Osteoblast (primary cell): Measurements from ENCODE around the gene NAV3. TPM values are rescaled to one million over a fixed set of nuclear protein-coding genes. Genes with fewer than 3 reads are reported as not detected.

Experiments used
- DNase-seq: peaks from one replicate; pipeline ENCODE4 v3.0.0; 2011; ENCODE audit warnings: low spot score, mixed read lengths; ENCODE audit not compliant: insufficient read length; ENCODE audit errors: missing footprints
- H2AFZ ChIP-seq: 2 replicates; pipeline ENCODE4 v1.6.0; 2011; ENCODE audit warnings: mild to moderate bottlenecking, low read length
- H3K27ac ChIP-seq: 2 replicates; pipeline ENCODE4 v1.5.1; 2011; ENCODE audit warnings: mild to moderate bottlenecking, low read depth, low read length, moderate library complexity
- H3K27me3 ChIP-seq: 2 replicates; pipeline ENCODE4 v1.6.0; 2012; ENCODE audit warnings: mild to moderate bottlenecking, control low read depth, inconsistent platforms, low read length, moderate library complexity; ENCODE audit not compliant: insufficient read depth
- H3K36me3 ChIP-seq: 2 replicates; pipeline ENCODE4 v1.5.1; 2011; ENCODE audit warnings: mild to moderate bottlenecking, low read length, control low read depth, moderate library complexity; ENCODE audit not compliant: insufficient read depth
- H3K4me1 ChIP-seq: 2 replicates; pipeline ENCODE4 v1.5.1; 2011; ENCODE audit warnings: mild to moderate bottlenecking, low read length, control low read depth, moderate library complexity; ENCODE audit not compliant: insufficient read depth
- H3K4me2 ChIP-seq: 2 replicates; pipeline ENCODE4 v1.6.0; 2011; ENCODE audit warnings: mild to moderate bottlenecking, low read length; ENCODE audit not compliant: insufficient read depth
- H3K4me3 ChIP-seq: fragments of 200-600 bp; sonication (generic); 3 replicates; pipeline ENCODE4 v1.5.1; 2012; ENCODE audit warnings: mild to moderate bottlenecking, low read length, inconsistent platforms; ENCODE audit not compliant: insufficient read depth
- H3K79me2 ChIP-seq: 2 replicates; pipeline ENCODE4 v1.6.0; 2012; ENCODE audit warnings: mild to moderate bottlenecking, low read length, control low read depth, inconsistent platforms; ENCODE audit not compliant: insufficient read depth
- H3K9me3 ChIP-seq: 2 replicates; pipeline ENCODE4 v1.5.1; 2011; ENCODE audit warnings: low read depth, low read length, control low read depth
- H4K20me1 ChIP-seq: 2 replicates; pipeline ENCODE4 v1.6.0; 2012; ENCODE audit warnings: mild to moderate bottlenecking, low read length, control low read depth; ENCODE audit not compliant: insufficient read depth
- total RNA-seq: library from RNA; depleted of rRNA; stranded (reverse); fragments of >200 nt; gene quantifications from 2 replicates; pipeline ENCODE4 v1.2.3, GENCODE V29; 2012
- TF ChIP-seq, protein P1 (sequence below): IDR thresholded peaks from 2 replicates; pipeline ENCODE4 v1.5.1; 2011; ENCODE audit warnings: mild to moderate bottlenecking, low read depth, low read length, moderate library complexity; ENCODE audit errors: extremely low read depth

Gene NAV3
- total RNA-seq, 1 donor, result 84.7 TPM

DNA sequence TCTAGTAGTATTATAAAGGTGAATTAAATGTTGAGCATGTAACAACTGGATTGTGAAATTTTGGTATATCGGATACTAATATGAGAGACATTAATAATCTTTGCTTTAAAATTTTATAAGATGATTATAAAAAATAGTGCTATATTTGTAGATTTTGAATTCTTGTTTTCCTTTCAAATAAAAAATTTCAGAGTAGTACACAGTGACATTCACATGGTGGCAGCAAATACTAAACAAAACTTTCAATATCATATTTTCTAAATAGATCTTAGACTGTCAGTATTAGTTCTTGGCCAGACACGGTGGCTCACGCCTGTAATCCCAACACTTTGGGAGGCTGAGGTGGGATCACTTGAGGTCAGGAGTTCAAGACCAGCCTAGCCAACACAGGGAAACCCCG lies 166.0 kb downstream of the NAV3 start:
- TF ChIP-seq, protein P1, sequence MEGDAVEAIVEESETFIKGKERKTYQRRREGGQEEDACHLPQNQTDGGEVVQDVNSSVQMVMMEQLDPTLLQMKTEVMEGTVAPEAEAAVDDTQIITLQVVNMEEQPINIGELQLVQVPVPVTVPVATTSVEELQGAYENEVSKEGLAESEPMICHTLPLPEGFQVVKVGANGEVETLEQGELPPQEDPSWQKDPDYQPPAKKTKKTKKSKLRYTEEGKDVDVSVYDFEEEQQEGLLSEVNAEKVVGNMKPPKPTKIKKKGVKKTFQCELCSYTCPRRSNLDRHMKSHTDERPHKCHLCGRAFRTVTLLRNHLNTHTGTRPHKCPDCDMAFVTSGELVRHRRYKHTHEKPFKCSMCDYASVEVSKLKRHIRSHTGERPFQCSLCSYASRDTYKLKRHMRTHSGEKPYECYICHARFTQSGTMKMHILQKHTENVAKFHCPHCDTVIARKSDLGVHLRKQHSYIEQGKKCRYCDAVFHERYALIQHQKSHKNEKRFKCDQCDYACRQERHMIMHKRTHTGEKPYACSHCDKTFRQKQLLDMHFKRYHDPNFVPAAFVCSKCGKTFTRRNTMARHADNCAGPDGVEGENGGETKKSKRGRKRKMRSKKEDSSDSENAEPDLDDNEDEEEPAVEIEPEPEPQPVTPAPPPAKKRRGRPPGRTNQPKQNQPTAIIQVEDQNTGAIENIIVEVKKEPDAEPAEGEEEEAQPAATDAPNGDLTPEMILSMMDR, result no peak
- Histone ChIP-seq H3K36me3 (peaks cover 26% of the 10 kb centered on the region), H4K20me1 (no peaks in the 10 kb centered on the region), H3K4me1 (peaks cover 12% of the 10 kb centered on the region), H3K79me2 (peaks cover 17% of the 10 kb centered on the region), H3K27me3 (no peaks in the 10 kb centered on the region), H2AFZ (no peak overlapping the region), H3K27ac (no peak overlapping the region), H3K4me2 (no peak overlapping the region), H3K9me3 (no peaks in the 10 kb centered on the region), H3K4me3 (no peak overlapping the region)
- DNase-seq, result no peak

DNA sequence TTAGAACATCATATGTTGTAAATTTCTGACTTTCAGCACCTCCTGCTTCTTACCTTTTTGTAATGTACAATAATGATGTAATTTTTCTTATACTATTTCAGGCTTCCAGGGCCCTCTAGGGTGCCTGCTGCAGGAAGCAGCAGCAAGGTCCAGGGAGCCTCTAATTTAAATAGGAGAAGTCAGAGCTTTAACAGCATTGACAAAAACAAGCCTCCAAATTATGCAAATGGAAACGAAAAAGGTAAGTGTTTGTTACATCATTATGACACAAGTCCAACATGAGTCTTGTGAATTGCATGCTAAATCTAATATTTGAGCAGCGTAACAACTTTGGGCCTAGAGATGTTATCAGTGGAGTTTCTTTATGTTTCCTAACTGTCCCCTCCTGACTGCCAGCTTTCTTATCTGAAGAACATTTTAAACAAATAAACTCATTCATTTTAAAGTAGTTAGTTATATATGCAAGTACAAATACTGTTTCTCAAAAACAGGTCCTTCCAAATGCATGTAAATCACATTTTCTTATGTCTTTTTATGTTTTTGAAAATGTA lies 167.6 kb downstream of the NAV3 start:
- Histone ChIP-seq H3K79me2 (peaks cover 14% of the 10 kb centered on the region), H3K9me3 (no peaks in the 10 kb centered on the region), H3K36me3 (peaks cover 26% of the 10 kb centered on the region), H3K27ac (no peak overlapping the region), H3K4me2 (no peak overlapping the region), H3K4me3 (no peak overlapping the region), H2AFZ (no peak overlapping the region), H3K27me3 (no peaks in the 10 kb centered on the region), H3K4me1 (peaks cover 12% of the 10 kb centered on the region), H4K20me1 (no peaks in the 10 kb centered on the region)
- TF ChIP-seq, protein P1, result no peak
- no peak for DNase-seq

DNA sequence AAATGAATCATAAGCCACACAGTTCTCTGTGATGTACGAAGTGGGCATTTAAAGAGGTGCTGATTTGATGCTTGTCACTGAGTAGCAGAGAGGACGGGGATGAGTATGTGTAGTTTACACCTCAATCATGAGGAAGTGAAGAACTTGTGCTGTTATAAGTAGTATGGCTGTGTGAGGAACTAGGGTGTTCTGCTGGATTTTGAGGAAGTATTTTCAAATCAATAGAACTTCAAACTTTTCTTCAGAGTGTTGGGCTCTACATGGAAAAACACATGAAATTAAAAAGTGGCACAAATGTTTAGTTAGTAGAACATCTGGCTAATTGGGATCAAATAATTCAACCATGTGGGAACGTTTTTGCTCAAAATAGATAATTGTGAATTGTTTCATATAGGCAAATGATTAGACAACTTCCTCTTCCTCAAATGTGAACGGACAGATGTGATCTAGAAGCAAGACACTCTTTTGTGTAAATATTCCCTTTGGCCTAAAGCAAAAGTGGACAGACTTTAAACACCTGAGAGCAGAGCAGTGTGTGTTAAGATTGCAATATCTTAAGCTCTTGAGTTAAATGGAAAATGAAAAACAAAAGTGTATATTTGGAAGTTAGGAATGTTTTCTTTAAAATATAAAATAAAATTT lies 168.5 kb downstream of the NAV3 start:
- H4K20me1 ChIP-seq, result no peaks in the 10 kb centered on the region
- H3K27ac ChIP-seq, result no peak overlapping the region
- TF ChIP-seq, protein P1, result no peak
- no peak overlapping the region for H3K4me2 ChIP-seq
- no peak overlapping the region for H2AFZ ChIP-seq
- no peak for DNase-seq
- H3K36me3 ChIP-seq, result peaks cover 26% of the 10 kb centered on the region
- no peaks in the 10 kb centered on the region for H3K27me3 ChIP-seq
- H3K79me2 ChIP-seq, result peaks cover 9% of the 10 kb centered on the region
- H3K4me3 ChIP-seq, result no peak overlapping the region
- no peaks in the 10 kb centered on the region for H3K9me3 ChIP-seq
- peaks cover 12% of the 10 kb centered on the region for H3K4me1 ChIP-seq

DNA sequence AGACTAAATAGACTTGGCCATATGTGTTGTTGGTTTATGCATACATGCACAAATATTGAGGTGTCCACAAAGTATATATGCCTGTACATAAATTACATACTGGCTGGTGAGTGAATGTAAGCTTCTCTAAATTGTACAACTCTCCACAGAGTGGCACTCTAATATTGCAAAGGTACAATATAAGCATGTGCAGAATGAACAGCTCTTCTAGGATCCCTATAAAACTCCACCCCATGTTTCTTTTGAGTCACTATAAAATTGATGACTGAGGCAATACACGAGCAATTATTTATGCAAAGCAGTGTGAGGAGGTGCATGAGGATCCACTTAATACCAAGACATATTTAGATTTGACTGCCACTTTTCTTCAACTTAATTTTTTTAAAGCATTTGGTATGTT lies 172.2 kb downstream of the NAV3 start:
- H3K9me3 ChIP-seq, result no peaks in the 10 kb centered on the region
- H2AFZ ChIP-seq, result no peak overlapping the region
- H3K4me1 ChIP-seq, result no peaks in the 10 kb centered on the region
- H3K36me3 ChIP-seq, result peaks cover 48% of the 10 kb centered on the region
- peak; percentile 32 for DNase-seq
- no peaks in the 10 kb centered on the region for H4K20me1 ChIP-seq
- peaks cover 26% of the 10 kb centered on the region for H3K79me2 ChIP-seq
- H3K27me3 ChIP-seq, result no peaks in the 10 kb centered on the region
- TF ChIP-seq, protein P1, result peak; percentile 16
- H3K4me3 ChIP-seq, result no peak overlapping the region
- H3K4me2 ChIP-seq, result no peak overlapping the region
- no peak overlapping the region for H3K27ac ChIP-seq
